Endodermal cell (in vitro differentiated cells): ENCODE data around the gene AP1B1. TPM values are rescaled to one million over a fixed set of nuclear protein-coding genes. Genes with fewer than 3 reads are reported as not detected.
"Not testable (repeated sequence)": the region's sequence is repeated elsewhere in the genome, so short reads cannot be mapped to it uniquely, and the experiment has no call there.

Experiments
- DNase-seq: peaks from one replicate; pipeline ENCODE4 v3.0.0-alpha.2; 2017
- H3K27ac ChIP-seq: 2 replicates; pipeline ENCODE4 v1.5.1; 2013; ENCODE audit warnings: mild to moderate bottlenecking, low read depth, low read length, moderate library complexity
- H3K27me3 ChIP-seq: 2 replicates; pipeline ENCODE4 v1.6.1; 2013; ENCODE audit warnings: mild to moderate bottlenecking, low read length, moderate library complexity; ENCODE audit not compliant: insufficient read depth, control insufficient read depth, poor library complexity, severe bottlenecking
- H3K36me3 ChIP-seq: 2 replicates; pipeline ENCODE4 v1.7.0; 2013; ENCODE audit warnings: mild to moderate bottlenecking, low read length, moderate library complexity; ENCODE audit not compliant: control insufficient read depth, insufficient read depth
- H3K4me1 ChIP-seq: one replicate; pipeline ENCODE4 v1.7.0; 2013; ENCODE audit warnings: low read length; ENCODE audit not compliant: control insufficient read depth, insufficient read depth
- H3K4me3 ChIP-seq: 2 replicates; pipeline ENCODE4 v1.5.1; 2013; ENCODE audit warnings: mild to moderate bottlenecking, low read length, moderate library complexity
- H3K9ac ChIP-seq: 2 replicates; pipeline ENCODE4 v1.6.1; 2013; ENCODE audit warnings: mild to moderate bottlenecking, low read length, moderate library complexity; ENCODE audit not compliant: poor library complexity, severe bottlenecking; ENCODE audit errors: extremely low read depth
- H3K9me3 ChIP-seq: 2 replicates; pipeline ENCODE4 v1.6.1; 2013; ENCODE audit warnings: mild to moderate bottlenecking, low read length, moderate library complexity; ENCODE audit not compliant: control insufficient read depth
- H3K27ac Mint-ChIP-seq: 2 replicates; pipeline ENCODE4 v1.8.0; 2020; ENCODE audit warnings: mixed read lengths
- H3K27me3 Mint-ChIP-seq: 2 replicates; pipeline ENCODE4 v1.8.0; 2021; ENCODE audit warnings: mild to moderate bottlenecking, mixed read lengths; ENCODE audit not compliant: insufficient read depth
- H3K36me3 Mint-ChIP-seq: 2 replicates; pipeline ENCODE4 v1.8.0; 2020; ENCODE audit warnings: low read depth, mixed read lengths
- H3K4me1 Mint-ChIP-seq: 2 replicates; pipeline ENCODE4 v1.8.0; 2020; ENCODE audit warnings: mixed read lengths
- H3K4me3 Mint-ChIP-seq: 2 replicates; pipeline ENCODE4 v1.8.0; 2020; ENCODE audit warnings: mild to moderate bottlenecking, moderate library complexity, mixed read lengths
- H3K9me3 Mint-ChIP-seq: 2 replicates; pipeline ENCODE4 v1.8.0; 2020; ENCODE audit warnings: mild to moderate bottlenecking, mixed read lengths
- CTCF ChIP-seq: fragments of 200-600 bp; sonication (generic); conservative IDR thresholded peaks from 2 replicates; pipeline ENCODE4 v1.5.0; 2021; ENCODE audit warnings: antibody characterized with exemption, mild to moderate bottlenecking
- WGBS, 2 experiments: methylation state at CpG; one replicate each; pipeline versions ENCODE4 v1.1.5 to v1.1.7; 2013; ENCODE audit warnings: missing lambda C conversion rate in 2 of 2, mixed read lengths in 1 of 2; ENCODE audit not compliant: insufficient coverage in 1 of 2, insufficient read length in 1 of 2; 5-methylcytosine and 5-hydroxymethylcytosine counted together
- total RNA-seq, 2 donors: library from RNA; stranded (reverse); fragmentation: NEBNext Ultra II Directional in 1 of 2; extraction: Animal tissue kit (Norgen Biotek cat#: 25700) in 1 of 2; gene quantifications; 2 replicates in 1 of 2; 3 replicates in 1 of 2; pipeline ENCODE4 v1.2.1, GENCODE V29; 2021

Gene AP1B1
- total RNA-seq, 2 donors from 2014 or later: 64.9 to 76.6 TPM

- H3K27me3 ChIP-seq, H3K4me3 ChIP-seq, H3K27ac ChIP-seq, H3K27ac Mint-ChIP-seq, H3K36me3 Mint-ChIP-seq, H3K36me3 ChIP-seq, H3K4me3 Mint-ChIP-seq, H3K27me3 Mint-ChIP-seq, H3K9ac ChIP-seq, H3K9me3 Mint-ChIP-seq, H3K9me3 ChIP-seq: not testable (repeated sequence)
- 50% methylated on average over 4 of the region's 4 CpGs; no CpG with 5 or more reads in 1 of the 2 experiments for WGBS, 2 experiments
- peak; percentile 63 for DNase-seq
- H3K4me1 ChIP-seq: peaks cover 14% of the 10 kb centered on the region
- peak; percentile 76 for TF ChIP-seq CTCF
- H3K4me1 Mint-ChIP-seq: peaks cover 30% of the 10 kb centered on the region
These were observed 24.4 kb upstream of the AP1B1 start for GRCh38 chr22:29412772-29413171.

GRCh38 chr22:29411569-29412211, 23.3 kb upstream of the AP1B1 start:
- not testable (repeated sequence) for H3K4me3 Mint-ChIP-seq, H3K9ac ChIP-seq, DNase-seq, H3K36me3 Mint-ChIP-seq, H3K27ac ChIP-seq, H3K27me3 ChIP-seq, H3K4me3 ChIP-seq, H3K9me3 ChIP-seq, H3K9me3 Mint-ChIP-seq, H3K36me3 ChIP-seq, H3K27me3 Mint-ChIP-seq, H3K27ac Mint-ChIP-seq
- 75 to 97% methylated on average over 1 to 4 of the region's 4 CpGs for WGBS, 2 experiments
- H3K4me1 ChIP-seq: peaks cover 14% of the 10 kb centered on the region
- peaks cover 29% of the 10 kb centered on the region for H3K4me1 Mint-ChIP-seq

GRCh38 chr22:29408940-29409339, 20.6 kb upstream of the AP1B1 start:
- Mint-ChIP-seq H3K27ac (no peak overlapping the region), H3K9me3 (no peaks in the 10 kb centered on the region), H3K27me3 (peaks cover 2% of the 10 kb centered on the region), H3K4me1 (peaks cover 8% of the 10 kb centered on the region), H3K36me3 (no peaks in the 10 kb centered on the region), H3K4me3 (no peak overlapping the region)
- WGBS, 2 experiments: 89 to 100% methylated on average over 6 of the region's 6 CpGs
- no peaks in the 10 kb centered on the region for H3K27me3 ChIP-seq
- no peaks in the 10 kb centered on the region for H3K9me3 ChIP-seq
- H3K36me3 ChIP-seq: no peaks in the 10 kb centered on the region
- no peak for DNase-seq
- no peak overlapping the region for H3K9ac ChIP-seq
- TF ChIP-seq CTCF: no peak
- H3K4me3 ChIP-seq: no peak overlapping the region
- H3K27ac ChIP-seq: no peak overlapping the region
- H3K4me1 ChIP-seq: no peaks in the 10 kb centered on the region

GRCh38 chr22:29401538-29401937, 13.2 kb upstream of the AP1B1 start:
- WGBS, 2 experiments: 91 to 96% methylated on average over 5 to 6 of the region's 6 CpGs

More at GRCh38 chr22:29401538-29401937, 13.2 kb upstream of the AP1B1 start:
- not testable (repeated sequence) for H3K9me3 ChIP-seq, H3K27ac ChIP-seq, H3K27ac Mint-ChIP-seq, H3K36me3 ChIP-seq, H3K4me3 ChIP-seq, H3K9me3 Mint-ChIP-seq, H3K4me3 Mint-ChIP-seq, H3K36me3 Mint-ChIP-seq, H3K4me1 Mint-ChIP-seq, H3K9ac ChIP-seq, H3K27me3 Mint-ChIP-seq, H3K27me3 ChIP-seq, H3K4me1 ChIP-seq
- DNase-seq: peak; percentile 1
